Panc1 (cell line): ENCODE measurements around the gene VPS29. TPM values are rescaled to one million over a fixed set of nuclear protein-coding genes. Genes with fewer than 3 reads are reported as not detected.

Experiments
- ATAC-seq: fragments of 200-7000 bp; cut with Tn5 transposase; 2 replicates; pipeline ENCODE4 v1.9.1; 2020; ENCODE audit warnings: mild to moderate bottlenecking, moderate library complexity
- BruUV-seq: library from RNA; stranded (reverse); fragments of 400-500 nt; replicated peaks from 2 replicates; lab custom pipeline; 2021; lab: Mats Ljungman, UMichigan
- CTCF ChIA-PET: fragments of 300-600 bp; sonication (Branson Sonifier 250); formaldehyde crosslinking; loops from one replicate; lab custom pipeline; 2022; ENCODE audit warnings: antibody characterized with exemption; lab: Charles Lee
- POLR2A ChIA-PET: fragments of 300-600 bp; sonication (Branson Sonifier 250); formaldehyde crosslinking; loops from one replicate; lab custom pipeline; 2022; ENCODE audit warnings: antibody characterized with exemption; lab: Charles Lee
- DNase-seq: peaks from one replicate; pipeline ENCODE4 v3.0.0-alpha.2; 2010; ENCODE audit warnings: low read depth, low spot score
- H3K27ac ChIP-seq: 2 replicates; pipeline ENCODE4 v1.5.1; 2011; ENCODE audit warnings: mild to moderate bottlenecking, low read length, inconsistent platforms
- H3K27me3 ChIP-seq: fragments of 200-500 bp; sonication (Bioruptor generic); 2 replicates; pipeline ENCODE4 v1.6.0; 2014; ENCODE audit warnings: low read length, inconsistent platforms; ENCODE audit not compliant: control insufficient read depth, insufficient read depth
- H3K36me3 ChIP-seq: fragments of 200-500 bp; sonication (Bioruptor generic); 2 replicates; pipeline ENCODE4 v1.5.1; 2014; ENCODE audit warnings: inconsistent platforms, mild to moderate bottlenecking, low read length, moderate library complexity; ENCODE audit not compliant: control insufficient read depth, insufficient read depth
- H3K4me1 ChIP-seq: 2 replicates; pipeline ENCODE4 v1.5.1; 2011; ENCODE audit warnings: inconsistent platforms, mild to moderate bottlenecking, low read length, moderate library complexity; ENCODE audit not compliant: control insufficient read depth, insufficient read depth
- H3K4me3 ChIP-seq, 2 experiments: 2 replicates each; pipeline ENCODE4 v1.5.1; 2011 to 2012; ENCODE audit warnings: low read depth in 2 of 2, low read length in 2 of 2, mild to moderate bottlenecking in 2 of 2, inconsistent platforms in 1 of 2, moderate library complexity in 1 of 2
- H3K9me3 ChIP-seq: fragments of 200-500 bp; sonication (Bioruptor generic); 2 replicates; pipeline ENCODE4 v1.5.1; 2014; ENCODE audit warnings: low read depth, mild to moderate bottlenecking, inconsistent platforms, low read length, moderate library complexity; ENCODE audit not compliant: control insufficient read depth, insufficient read depth
- POLR2AphosphoS5 ChIP-seq: IDR thresholded peaks from 2 replicates; pipeline ENCODE4 v1.6.1; 2012; ENCODE audit warnings: mild to moderate bottlenecking, low read depth, low read length, moderate library complexity
- SIN3A ChIP-seq: IDR thresholded peaks from 2 replicates; pipeline ENCODE4 v1.6.1; 2012; ENCODE audit warnings: low read depth, mild to moderate bottlenecking, low read length, moderate library complexity, borderline replicate concordance; ENCODE audit not compliant: insufficient read depth
- TCF7L2 ChIP-seq: IDR thresholded peaks from 2 replicates; pipeline ENCODE4 v1.6.1; 2011; ENCODE audit warnings: mild to moderate bottlenecking, low read depth, low read length, inconsistent platforms
- in situ Hi-C: cut with HindIII; loops from 2 replicates; pipeline ENCODE4 v1.10.0; 2016; ENCODE audit warnings: low sequenced_read_pairs, low pct_unique_long_range_greater_than_20kb
- intact Hi-C: fragments of 100-400 bp; cut with micrococcal nuclease; formaldehyde crosslinking; loops from one replicate; pipeline ENCODE4 v1.10.0; 2022; ENCODE audit not compliant: unreplicated experiment
- total RNA-seq: library from RNA; stranded (reverse); gene quantifications from one replicate; pipeline ENCODE4 v1.2.1, GENCODE V29; 2021; ENCODE audit not compliant: unreplicated experiment
- TF ChIP-seq, protein P1 (sequence below): fragments of 450-650 bp; IDR thresholded peaks from 2 replicates; pipeline ENCODE4 v1.5.1; 2017; ENCODE audit warnings: mild to moderate bottlenecking
- TF ChIP-seq, protein P2 (sequence below), 2 experiments: IDR thresholded peaks; 2 replicates each; pipeline ENCODE4 v1.6.1; 2011 to 2012; ENCODE audit warnings: low read depth in 2 of 2, control low read depth in 1 of 2, low read length in 1 of 2, mild to moderate bottlenecking in 1 of 2, moderate library complexity in 1 of 2; ENCODE audit not compliant: insufficient read depth in 1 of 2

VPS29 gene
- total RNA-seq, 1 experiment from 2014 or later: 128 TPM

DNA sequence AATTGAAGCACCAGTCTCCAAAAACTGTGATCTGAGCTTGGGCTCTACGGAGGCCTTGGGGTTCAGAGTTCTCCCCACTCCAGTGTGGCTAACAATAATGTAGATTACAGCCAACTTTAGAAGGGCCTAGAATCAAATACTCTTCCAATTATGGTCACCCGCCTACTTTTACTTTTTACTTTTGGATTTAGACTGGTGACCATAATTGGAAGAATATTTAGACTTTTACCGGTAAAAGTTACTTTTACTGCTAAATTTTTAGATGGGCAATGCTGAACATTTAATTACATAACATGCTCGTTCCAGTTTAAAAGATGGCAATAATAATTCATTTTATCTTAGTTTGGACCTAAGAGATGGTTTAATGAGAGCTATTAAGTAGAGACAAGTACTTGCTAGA lies 42.1 kb upstream of the VPS29 start:
- no peak overlapping the region for H3K4me3 ChIP-seq
- H3K36me3 ChIP-seq: no peaks in the 10 kb centered on the region
- in situ Hi-C loops (no loop called here), intact Hi-C loops (no loop called here)
- no peaks in the 10 kb centered on the region for H3K27me3 ChIP-seq
- no peak overlapping the region for H3K27ac ChIP-seq
- H3K4me1 ChIP-seq: 0 out of 2 replicates have a peak, but pooled peaks cover 3% of the 10 kb centered on the region
- BruUV-seq: no TSS peak
- CTCF ChIA-PET: interaction anchor here (0.6 kb wide), 1 partner anchor 10 kb away, joined by 4 read pairs; no protein-coding TSS in a partner anchor
- POLR2A ChIA-PET: interaction anchor here (0.6 kb wide), 1 partner anchor 61 kb away, joined by 3 read pairs; no protein-coding TSS in a partner anchor
- TF ChIP-seq POLR2AphosphoS5 (no peak), SIN3A (no peak), TCF7L2 (no peak)
- TF ChIP-seq, protein P1, sequence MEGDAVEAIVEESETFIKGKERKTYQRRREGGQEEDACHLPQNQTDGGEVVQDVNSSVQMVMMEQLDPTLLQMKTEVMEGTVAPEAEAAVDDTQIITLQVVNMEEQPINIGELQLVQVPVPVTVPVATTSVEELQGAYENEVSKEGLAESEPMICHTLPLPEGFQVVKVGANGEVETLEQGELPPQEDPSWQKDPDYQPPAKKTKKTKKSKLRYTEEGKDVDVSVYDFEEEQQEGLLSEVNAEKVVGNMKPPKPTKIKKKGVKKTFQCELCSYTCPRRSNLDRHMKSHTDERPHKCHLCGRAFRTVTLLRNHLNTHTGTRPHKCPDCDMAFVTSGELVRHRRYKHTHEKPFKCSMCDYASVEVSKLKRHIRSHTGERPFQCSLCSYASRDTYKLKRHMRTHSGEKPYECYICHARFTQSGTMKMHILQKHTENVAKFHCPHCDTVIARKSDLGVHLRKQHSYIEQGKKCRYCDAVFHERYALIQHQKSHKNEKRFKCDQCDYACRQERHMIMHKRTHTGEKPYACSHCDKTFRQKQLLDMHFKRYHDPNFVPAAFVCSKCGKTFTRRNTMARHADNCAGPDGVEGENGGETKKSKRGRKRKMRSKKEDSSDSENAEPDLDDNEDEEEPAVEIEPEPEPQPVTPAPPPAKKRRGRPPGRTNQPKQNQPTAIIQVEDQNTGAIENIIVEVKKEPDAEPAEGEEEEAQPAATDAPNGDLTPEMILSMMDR: no peak
- TF ChIP-seq, protein P2, sequence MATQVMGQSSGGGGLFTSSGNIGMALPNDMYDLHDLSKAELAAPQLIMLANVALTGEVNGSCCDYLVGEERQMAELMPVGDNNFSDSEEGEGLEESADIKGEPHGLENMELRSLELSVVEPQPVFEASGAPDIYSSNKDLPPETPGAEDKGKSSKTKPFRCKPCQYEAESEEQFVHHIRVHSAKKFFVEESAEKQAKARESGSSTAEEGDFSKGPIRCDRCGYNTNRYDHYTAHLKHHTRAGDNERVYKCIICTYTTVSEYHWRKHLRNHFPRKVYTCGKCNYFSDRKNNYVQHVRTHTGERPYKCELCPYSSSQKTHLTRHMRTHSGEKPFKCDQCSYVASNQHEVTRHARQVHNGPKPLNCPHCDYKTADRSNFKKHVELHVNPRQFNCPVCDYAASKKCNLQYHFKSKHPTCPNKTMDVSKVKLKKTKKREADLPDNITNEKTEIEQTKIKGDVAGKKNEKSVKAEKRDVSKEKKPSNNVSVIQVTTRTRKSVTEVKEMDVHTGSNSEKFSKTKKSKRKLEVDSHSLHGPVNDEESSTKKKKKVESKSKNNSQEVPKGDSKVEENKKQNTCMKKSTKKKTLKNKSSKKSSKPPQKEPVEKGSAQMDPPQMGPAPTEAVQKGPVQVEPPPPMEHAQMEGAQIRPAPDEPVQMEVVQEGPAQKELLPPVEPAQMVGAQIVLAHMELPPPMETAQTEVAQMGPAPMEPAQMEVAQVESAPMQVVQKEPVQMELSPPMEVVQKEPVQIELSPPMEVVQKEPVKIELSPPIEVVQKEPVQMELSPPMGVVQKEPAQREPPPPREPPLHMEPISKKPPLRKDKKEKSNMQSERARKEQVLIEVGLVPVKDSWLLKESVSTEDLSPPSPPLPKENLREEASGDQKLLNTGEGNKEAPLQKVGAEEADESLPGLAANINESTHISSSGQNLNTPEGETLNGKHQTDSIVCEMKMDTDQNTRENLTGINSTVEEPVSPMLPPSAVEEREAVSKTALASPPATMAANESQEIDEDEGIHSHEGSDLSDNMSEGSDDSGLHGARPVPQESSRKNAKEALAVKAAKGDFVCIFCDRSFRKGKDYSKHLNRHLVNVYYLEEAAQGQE (IDR thresholded peaks at IDR 0.05; ENCODE audit: insufficient read depth in 1 of 2, low read depth in 2 of 2, low read length in 1 of 2): no peak
- no peak for ATAC-seq
- H3K9me3 ChIP-seq: no peaks in the 10 kb centered on the region
- no peak for DNase-seq

DNA sequence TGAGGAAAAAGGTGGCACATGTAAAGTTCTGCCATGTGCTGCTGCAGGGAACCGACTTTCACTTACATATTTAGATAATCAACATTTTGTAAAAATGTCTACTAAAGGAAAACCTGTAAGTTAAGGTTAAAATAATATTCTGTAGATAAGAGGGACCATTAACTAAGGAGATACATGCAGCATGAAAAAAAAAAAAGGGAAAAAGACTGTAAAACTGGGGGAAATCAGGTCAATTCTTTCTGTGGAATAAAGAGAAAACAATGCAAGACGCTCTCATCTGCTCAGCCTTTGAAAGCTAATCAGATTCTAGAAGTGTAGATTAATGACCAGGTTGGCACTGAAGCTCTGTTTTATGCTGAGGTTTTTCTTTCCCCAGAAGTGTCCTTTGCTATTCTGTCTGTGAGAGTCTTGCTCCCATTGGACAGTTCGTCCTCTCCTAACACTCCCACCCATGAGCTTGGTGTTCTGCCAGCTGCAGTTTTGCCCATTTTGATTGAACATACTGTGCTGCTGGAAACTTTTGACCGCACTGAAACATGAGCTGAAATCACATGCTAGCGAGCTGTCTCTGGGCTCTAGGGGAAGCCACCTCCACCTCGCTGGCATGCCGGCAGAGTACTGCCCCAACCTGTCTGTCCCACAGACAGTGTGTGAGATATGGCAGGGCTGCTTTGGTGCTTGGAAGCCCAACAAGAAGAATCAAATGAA lies 41.5 kb upstream of the VPS29 start:
- H3K36me3 ChIP-seq: no peaks in the 10 kb centered on the region
- ChIA-PET POLR2A (interaction anchor here (0.6 kb wide), 1 partner anchor 61 kb away, joined by 3 read pairs; no protein-coding TSS in a partner anchor), CTCF (no interaction called here)
- TF ChIP-seq TCF7L2 (no peak), SIN3A (no peak), POLR2AphosphoS5 (no peak)
- TF ChIP-seq, protein P1: no peak
- TF ChIP-seq, protein P2 (IDR thresholded peaks at IDR 0.05; ENCODE audit: insufficient read depth in 1 of 2, low read depth in 2 of 2, low read length in 1 of 2): no peak
- BruUV-seq: no TSS peak
- no peaks in the 10 kb centered on the region for H3K27me3 ChIP-seq
- no peak overlapping the region for H3K4me3 ChIP-seq
- 0 out of 2 replicates have a peak, but pooled peaks cover 3% of the 10 kb centered on the region for H3K4me1 ChIP-seq
- no peak for DNase-seq
- no peak for ATAC-seq
- H3K27ac ChIP-seq: no peak overlapping the region
- in situ Hi-C loops: no loop called here
- intact Hi-C loops: no loop called here
- H3K9me3 ChIP-seq: no peaks in the 10 kb centered on the region
